IMR-90 (cell line): ENCODE measurements around the gene STAT5A. TPM values are rescaled to one million over a fixed set of nuclear protein-coding genes. Genes with fewer than 3 reads are reported as not detected.

Experiments
- ATAC-seq: fragments of 200-7000 bp; cut with Tn5 transposase; 2 replicates; pipeline ENCODE4 v1.9.1; 2020; ENCODE audit warnings: low read depth, mild to moderate bottlenecking, moderate library complexity
- BruUV-seq: library from RNA; stranded (reverse); fragments of 400-500 nt; replicated peaks from 2 replicates; lab custom pipeline; 2021; lab: Mats Ljungman, UMichigan
- CTCF ChIA-PET: fragments of 300-600 bp; formaldehyde crosslinking; extraction: SDS; loops from one replicate; lab custom pipeline; 2021; ENCODE audit warnings: antibody characterized with exemption; lab: Yijun Ruan, JAX
- POLR2A ChIA-PET: fragments of 300-600 bp; sonication (Branson Sonifier 250); formaldehyde crosslinking; loops from one replicate; lab custom pipeline; 2022; ENCODE audit warnings: antibody characterized with exemption; ENCODE audit not compliant: unreplicated experiment; lab: Charles Lee
- DNase-seq: peaks from one replicate; pipeline ENCODE4 v3.0.0; 2013
- H2AFZ ChIP-seq: replicated peaks from 2 replicates; pipeline ENCODE3; 2013; ENCODE audit warnings: low read length, mild to moderate bottlenecking; ENCODE audit not compliant: poor library complexity
- H2AK5ac ChIP-seq: 2 replicates; pipeline ENCODE4 v1.6.1; 2013; ENCODE audit warnings: low read depth, low read length, inconsistent platforms
- H2AK9ac ChIP-seq: replicated peaks from 2 replicates; pipeline ENCODE3; 2013; ENCODE audit warnings: mild to moderate bottlenecking, low read depth, low read length, moderate library complexity; ENCODE audit not compliant: poor library complexity
- H2BK120ac ChIP-seq: 2 replicates; pipeline ENCODE4 v1.6.1; 2013; ENCODE audit warnings: low read depth, low read length, inconsistent platforms
- H2BK15ac ChIP-seq: 3 replicates; pipeline ENCODE4 v1.6.1; 2013; ENCODE audit warnings: low read depth, low read length, inconsistent platforms
- H2BK20ac ChIP-seq: 2 replicates; pipeline ENCODE4 v1.6.1; 2013; ENCODE audit warnings: low read depth, mild to moderate bottlenecking, inconsistent platforms, low read length, moderate library complexity
- H2BK5ac ChIP-seq: 2 replicates; pipeline ENCODE4 v1.6.1; 2013; ENCODE audit warnings: mild to moderate bottlenecking, low read depth, low read length, inconsistent platforms; ENCODE audit not compliant: poor library complexity, severe bottlenecking
- H3K14ac ChIP-seq: replicated peaks from 2 replicates; pipeline ENCODE4 v1.6.1; 2013; ENCODE audit warnings: low read depth, low read length, inconsistent platforms
- H3K18ac ChIP-seq: 2 replicates; pipeline ENCODE4 v1.6.1; 2013; ENCODE audit warnings: low read depth, low read length, control low read depth
- H3K23ac ChIP-seq: 2 replicates; pipeline ENCODE4 v1.6.1; 2013; ENCODE audit warnings: low read depth, low read length, inconsistent platforms
- H3K27ac ChIP-seq: 2 replicates; pipeline ENCODE4 v1.5.1; 2013; ENCODE audit warnings: mild to moderate bottlenecking, control low read depth, low read length; ENCODE audit not compliant: insufficient read depth
- H3K27me3 ChIP-seq: 2 replicates; pipeline ENCODE4 v1.6.1; 2013; ENCODE audit warnings: low read length; ENCODE audit not compliant: control insufficient read depth, insufficient read depth
- H3K36me3 ChIP-seq: 2 replicates; pipeline ENCODE4 v1.6.1; 2013; ENCODE audit warnings: low read length, mixed read lengths; ENCODE audit not compliant: control insufficient read depth, insufficient read depth
- H3K4ac ChIP-seq: 2 replicates; pipeline ENCODE4 v1.6.1; 2013; ENCODE audit warnings: low read depth, low read length, inconsistent platforms
- H3K4me1 ChIP-seq: 2 replicates; pipeline ENCODE4 v1.6.1; 2013; ENCODE audit warnings: low read length, mixed read lengths; ENCODE audit not compliant: control insufficient read depth, insufficient read depth
- H3K4me2 ChIP-seq: 2 replicates; pipeline ENCODE4 v1.6.1; 2013; ENCODE audit warnings: low read depth, mild to moderate bottlenecking, control low read depth, low read length, moderate library complexity
- H3K4me3 ChIP-seq: 2 replicates; pipeline ENCODE4 v1.5.1; 2013; ENCODE audit warnings: low read depth, mild to moderate bottlenecking, control low read depth, low read length, moderate library complexity; ENCODE audit not compliant: insufficient read depth
- H3K56ac ChIP-seq: 2 replicates; pipeline ENCODE4 v1.6.1; 2013; ENCODE audit warnings: low read length, inconsistent platforms; ENCODE audit not compliant: insufficient read depth; ENCODE audit errors: extremely low read depth
- H3K79me1 ChIP-seq, 2 experiments: 2 replicates each; pipeline ENCODE4 v1.6.1; 2013; ENCODE audit warnings: low read length in 2 of 2, inconsistent platforms in 1 of 2, low read depth in 1 of 2
- H3K9ac ChIP-seq: 2 replicates; pipeline ENCODE4 v1.6.1; 2013; ENCODE audit warnings: low read depth, low read length, control low read depth
- H3K9me1 ChIP-seq: 2 replicates; pipeline ENCODE4 v1.6.1; 2013; ENCODE audit warnings: low read length, inconsistent platforms; ENCODE audit not compliant: insufficient read depth
- H3K9me3 ChIP-seq: 2 replicates; pipeline ENCODE4 v1.6.1; 2013; ENCODE audit warnings: low read length; ENCODE audit not compliant: control insufficient read depth, insufficient read depth
- H4K20me1 ChIP-seq: 2 replicates; pipeline ENCODE4 v1.6.1; 2013; ENCODE audit warnings: low read length, inconsistent platforms; ENCODE audit not compliant: insufficient read depth
- H4K5ac ChIP-seq: 2 replicates; pipeline ENCODE4 v1.6.1; 2013; ENCODE audit warnings: mild to moderate bottlenecking, low read depth, low read length, control low read depth
- H4K8ac ChIP-seq, 2 experiments: 2 replicates each; pipeline ENCODE4 v1.6.1; 2013; ENCODE audit warnings: low read depth in 2 of 2, low read length in 2 of 2, control low read depth in 1 of 2, inconsistent platforms in 1 of 2
- H4K91ac ChIP-seq: 2 replicates; pipeline ENCODE4 v1.6.1; 2013; ENCODE audit warnings: low read depth, low read length, inconsistent platforms; ENCODE audit not compliant: insufficient read depth
- BHLHE40 ChIP-seq: fragments of 150-350 bp; IDR thresholded peaks from 2 replicates; pipeline ENCODE4 v1.6.1; 2016; ENCODE audit warnings: mild to moderate bottlenecking, low read depth, low read length
- CEBPB ChIP-seq: IDR thresholded peaks from 2 replicates; pipeline ENCODE4 v1.6.1; 2012; ENCODE audit warnings: low read depth, low read length, improper control_type of control experiment
- CHD1 ChIP-seq: IDR thresholded peaks from 2 replicates; pipeline ENCODE4 v1.6.1; 2012; ENCODE audit warnings: low read depth, low read length, improper control_type of control experiment
- CTCF ChIP-seq: conservative IDR thresholded peaks from 2 replicates; pipeline ENCODE4 v1.5.1; 2012; ENCODE audit warnings: mild to moderate bottlenecking, low read depth, low read length, improper control_type of control experiment
- ELK1 ChIP-seq: fragments of 150-350 bp; IDR thresholded peaks from 2 replicates; pipeline ENCODE4 v1.6.1; 2016; ENCODE audit warnings: low read depth, mild to moderate bottlenecking, low read length, moderate library complexity, borderline replicate concordance
- FOS ChIP-seq: fragments of 150-350 bp; IDR thresholded peaks from 2 replicates; pipeline ENCODE4 v1.6.1; 2016; ENCODE audit warnings: low read depth, low read length
- MAFK ChIP-seq: IDR thresholded peaks from 2 replicates; pipeline ENCODE4 v1.6.1; 2012; ENCODE audit warnings: low read depth, low read length, improper control_type of control experiment
- MXI1 ChIP-seq: IDR thresholded peaks from 2 replicates; pipeline ENCODE4 v1.6.1; 2012; ENCODE audit warnings: low read depth, mild to moderate bottlenecking, low read length, moderate library complexity, borderline replicate concordance
- RCOR1 ChIP-seq: IDR thresholded peaks from 2 replicates; pipeline ENCODE4 v1.6.1; 2012; ENCODE audit warnings: mild to moderate bottlenecking, low read length, improper control_type of control experiment; ENCODE audit not compliant: insufficient replicate concordance
- RFX5 ChIP-seq: IDR thresholded peaks from 2 replicates; pipeline ENCODE4 v1.8.0; 2012; ENCODE audit warnings: low read depth, mild to moderate bottlenecking, low read length, moderate library complexity
- USF2 ChIP-seq: fragments of 150-350 bp; IDR thresholded peaks from 2 replicates; pipeline ENCODE4 v1.6.1; 2017; ENCODE audit warnings: mild to moderate bottlenecking, antibody characterized with exemption, low read length, low read depth
- WGBS, 2 experiments: methylation state at CpG; one replicate each; pipeline versions ENCODE4 v1.1.5 to v1.1.7; 2013; ENCODE audit warnings: missing lambda C conversion rate in 2 of 2; ENCODE audit not compliant: insufficient read length in 1 of 2; ENCODE audit errors: extremely low coverage in 2 of 2; 5-methylcytosine and 5-hydroxymethylcytosine counted together
- dilution Hi-C: fragments of 300-500 bp; cut with HindIII; formaldehyde crosslinking; loops from one replicate; pipeline ENCODE4 v1.14.3; 2018; ENCODE audit warnings: low sequenced_read_pairs; ENCODE audit not compliant: unreplicated experiment
- in situ Hi-C: fragments of 300-500 bp; cut with MboI; formaldehyde crosslinking; loops from 3 replicates; pipeline ENCODE4 v1.14.3; 2019; ENCODE audit warnings: low sequenced_read_pairs, inconsistent platforms, mixed read lengths
- intact Hi-C: fragments of 100-400 bp; cut with micrococcal nuclease; formaldehyde crosslinking; loops from 2 replicates; pipeline ENCODE4 v1.10.0; 2022
- polyA plus RNA-seq, 3 experiments: library from polyadenylated mRNA; depleted of rRNA; stranded (reverse); fragments of >200 nt; gene quantifications; 2 replicates each; pipeline ENCODE4 v1.2.3, GENCODE V29; 2012; ENCODE audit warnings: low replicate concordance in 1 of 3
- total RNA-seq: library from RNA; depleted of rRNA; stranded (reverse); fragments of >200 nt; gene quantifications from 2 replicates; pipeline ENCODE4 v1.2.3, GENCODE V29; 2012

Gene STAT5A
- total and polyA plus RNA-seq, 2 of the 4 experiments (the other 2 are of a cell fraction): 1.3 to 1.4 TPM

DNA sequence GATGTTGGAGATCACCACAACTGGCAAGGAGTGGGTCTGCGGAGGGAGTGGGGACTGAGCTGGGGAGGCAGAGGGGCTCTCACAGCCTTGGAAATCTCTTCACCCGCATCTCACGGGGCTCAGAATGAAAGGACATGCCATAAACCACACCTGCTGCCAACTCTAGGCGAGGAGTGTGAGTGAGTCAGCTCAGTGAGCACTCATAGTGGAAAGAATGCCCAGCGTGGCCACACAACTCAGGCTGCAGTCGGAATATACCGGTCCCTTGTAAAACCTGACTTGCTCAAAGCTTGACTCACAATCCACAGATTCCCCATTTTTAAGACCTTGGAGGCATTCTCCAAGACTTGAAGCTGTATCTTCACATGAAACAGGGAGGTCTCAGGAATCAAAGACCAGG is 36.7 kb downstream of the STAT5A start:
- Histone ChIP-seq H3K27ac (no peak overlapping the region), H2AFZ (peak overlapping the region; percentile 16), H3K27me3 (no peaks in the 10 kb centered on the region), H2AK5ac (peak overlapping the region; percentile 64), H2AK9ac (peak overlapping the region; percentile 95), H3K36me3 (peaks cover 53% of the 10 kb centered on the region), H3K56ac (no peak overlapping the region), H3K4me1 (peaks cover 15% of the 10 kb centered on the region), H2BK15ac (no peak overlapping the region; the same call in 2 of the 3 replicates), H2BK5ac (peak overlapping the region; percentile 83), H2BK120ac (peak overlapping the region; percentile 46; the same call in 1 of the 2 replicates), H2BK20ac (peak overlapping the region; percentile 57; the same call in 1 of the 2 replicates), H4K91ac (peak overlapping the region; percentile 54; the same call in 1 of the 2 replicates), H3K14ac (peak overlapping the region; percentile 42; the same call in 1 of the 2 replicates), H3K4ac (peak overlapping the region; percentile 67), H3K18ac (no peak overlapping the region), H4K20me1 (peaks cover 18% of the 10 kb centered on the region; the same call in 1 of the 2 replicates), H4K5ac (no peak overlapping the region), H3K79me1 (peaks cover 11 to 58% of the 10 kb centered on the region in 2 experiments; a peak in 3 of 4 replicates), H3K23ac (peak overlapping the region; percentile 41; the same call in 1 of the 2 replicates), H3K4me2 (no peak overlapping the region), H3K9me1 (peaks cover 17% of the 10 kb centered on the region), H3K9me3 (no peaks in the 10 kb centered on the region), H4K8ac (peak overlapping the region in 1 of 2 experiments; percentile 55; a peak in 2 of 4 replicates), H3K4me3 (no peak overlapping the region), H3K9ac (no peak overlapping the region)
- POLR2A ChIA-PET: interaction anchor here (0.6 kb wide), 1 partner anchor 207 kb away, joined by 4 read pairs; no protein-coding TSS in a partner anchor
- in situ Hi-C loops (no loop called here), intact Hi-C loops (loop anchor here (1.0 kb wide), 1 partner anchor 63 kb away; the partner anchor contains the start of gene STAT3), dilution Hi-C loops (no loop called here)
- peak; percentile 34; the same call in 1 of the 2 replicates for TF ChIP-seq FOS
- TF ChIP-seq RCOR1: no peak
- no peak for TF ChIP-seq MAFK
- no peak for TF ChIP-seq ELK1
- no peak for TF ChIP-seq USF2
- TF ChIP-seq RFX5: no peak
- TF ChIP-seq MXI1: peak; percentile 57; the same call in 1 of the 2 replicates
- TF ChIP-seq CEBPB: no peak
- no peak for TF ChIP-seq CHD1
- TF ChIP-seq CTCF: 0 out of 2 replicates have a peak, but pooled peaks have one; percentile 9
- 0 out of 2 replicates have a peak, but pooled peaks have one; percentile 35 for TF ChIP-seq BHLHE40
- WGBS, 2 experiments: 0% methylated on average over 1 of the region's 7 CpGs; no CpG with 5 or more reads in 1 of the 2 experiments
- CTCF ChIA-PET: interaction anchor here (1.1 to 1.4 kb wide), 4 partner anchors 13 to 202 kb away, joined by 3 to 5 read pairs (median 4); no protein-coding TSS in a partner anchor
- BruUV-seq: no TSS peak
- DNase-seq (peak; percentile 88), ATAC-seq (peak; percentile 41)
